ENCODE data around the gene ENTPD8. TPM values are rescaled to one million over a fixed set of nuclear protein-coding genes. Genes with fewer than 3 reads are reported as not detected.
"Not testable (repeated sequence)": the region's sequence is repeated elsewhere in the genome, so short reads cannot be mapped to it uniquely, and the experiment has no call there.

ENTPD8 gene
- total RNA-seq, 4 donors from 2014 or later = not detected

GRCh38 chr9:137415451-137415850 is 25.7 kb downstream of the ENTPD8 start:
- no peaks in the 10 kb centered on the region for H3K27me3 ChIP-seq
- DNase-seq (ENCODE audit: low spot score in 2 of 2) = no peak
- TF ChIP-seq CTCF (IDR thresholded peaks at IDR 0.05) (no peak), EP300 (IDR thresholded peaks at IDR 0.05) (no peak), POLR2AphosphoS5 (IDR thresholded peaks at IDR 0.05) (no peak), POLR2A (IDR thresholded peaks at IDR 0.05) (no peak)
- H3K4me1 ChIP-seq = peaks cover 22% of the 10 kb centered on the region
- WGBS = 83% methylated on average over 1 of the region's 5 CpGs
- no peaks in the 10 kb centered on the region for H3K36me3 ChIP-seq
- no peaks in the 10 kb centered on the region for H3K9me3 ChIP-seq
- H3K27ac ChIP-seq = no peak overlapping the region
- no peak overlapping the region for H3K4me3 ChIP-seq

GRCh38 chr9:137412431-137412830 is 28.7 kb downstream of the ENTPD8 start:
- Histone ChIP-seq H3K4me3 (no peak overlapping the region), H3K9me3 (no peaks in the 10 kb centered on the region), H3K27me3 (no peaks in the 10 kb centered on the region), H3K4me1 (peaks cover 26% of the 10 kb centered on the region), H3K36me3 (no peaks in the 10 kb centered on the region), H3K27ac (peak overlapping the region; percentile 60)
- no peak for DNase-seq (ENCODE audit: low spot score in 2 of 2)
- 72% methylated on average over 10 of the region's 10 CpGs for WGBS
- TF ChIP-seq CTCF (IDR thresholded peaks at IDR 0.05) (no peak), POLR2AphosphoS5 (IDR thresholded peaks at IDR 0.05) (no peak), EP300 (IDR thresholded peaks at IDR 0.05) (no peak), POLR2A (IDR thresholded peaks at IDR 0.05) (no peak)

- peak overlapping the region; percentile 60 for H3K27ac ChIP-seq
- 48% methylated on average over 23 of the region's 30 CpGs for WGBS
- no peak for DNase-seq (ENCODE audit: low spot score in 2 of 2)
- peaks cover 32% of the 10 kb centered on the region for H3K4me1 ChIP-seq
- TF ChIP-seq POLR2AphosphoS5 (IDR thresholded peaks at IDR 0.05) (no peak), EP300 (IDR thresholded peaks at IDR 0.05) (no peak), CTCF (IDR thresholded peaks at IDR 0.05) (no peak), POLR2A (IDR thresholded peaks at IDR 0.05) (no peak)
- no peaks in the 10 kb centered on the region for H3K27me3 ChIP-seq
- peak overlapping the region; percentile 11 for H3K4me3 ChIP-seq
- H3K36me3 ChIP-seq = no peaks in the 10 kb centered on the region
- H3K9me3 ChIP-seq = no peaks in the 10 kb centered on the region
Measured at GRCh38 chr9:137411645-137412380, 29.3 kb downstream of the ENTPD8 start.

GRCh38 chr9:137411260-137411644 is 29.9 kb downstream of the ENTPD8 start:
- peak overlapping the region; percentile 11 for H3K4me3 ChIP-seq
- H3K27me3 ChIP-seq = no peaks in the 10 kb centered on the region
- peaks cover 37% of the 10 kb centered on the region for H3K4me1 ChIP-seq
- TF ChIP-seq EP300 (IDR thresholded peaks at IDR 0.05) = no peak
- no peak for TF ChIP-seq CTCF (IDR thresholded peaks at IDR 0.05)
- TF ChIP-seq POLR2AphosphoS5 (IDR thresholded peaks at IDR 0.05) = no peak
- no peak for TF ChIP-seq POLR2A (IDR thresholded peaks at IDR 0.05)
- no peaks in the 10 kb centered on the region for H3K9me3 ChIP-seq
- peak overlapping the region; percentile 19 for H3K27ac ChIP-seq
- no peaks in the 10 kb centered on the region for H3K36me3 ChIP-seq
- WGBS = no CpG with 5 or more reads among the region's 17 CpGs
- no peak for DNase-seq (ENCODE audit: low spot score in 2 of 2)

GRCh38 chr9:137410891-137411249 is 30.3 kb downstream of the ENTPD8 start:
- H3K9me3 ChIP-seq = no peaks in the 10 kb centered on the region
- DNase-seq (ENCODE audit: low spot score in 2 of 2) = no peak
- 83% methylated on average over 7 of the region's 15 CpGs for WGBS
- no peaks in the 10 kb centered on the region for H3K27me3 ChIP-seq
- peak overlapping the region; percentile 19 for H3K27ac ChIP-seq
- TF ChIP-seq EP300 (IDR thresholded peaks at IDR 0.05) (no peak), CTCF (IDR thresholded peaks at IDR 0.05) (no peak), POLR2AphosphoS5 (IDR thresholded peaks at IDR 0.05) (no peak), POLR2A (IDR thresholded peaks at IDR 0.05) (no peak)
- peak overlapping the region; percentile 11 for H3K4me3 ChIP-seq
- H3K4me1 ChIP-seq = peaks cover 38% of the 10 kb centered on the region
- no peaks in the 10 kb centered on the region for H3K36me3 ChIP-seq

GRCh38 chr9:137410236-137410890 is 30.8 kb downstream of the ENTPD8 start:
- 81% methylated on average over 18 of the region's 18 CpGs for WGBS
- H3K27me3 ChIP-seq; H3K4me3 ChIP-seq; DNase-seq (ENCODE audit: low spot score in 2 of 2); H3K27ac ChIP-seq; H3K36me3 ChIP-seq; H3K9me3 ChIP-seq: not testable (repeated sequence)
- peaks cover 38% of the 10 kb centered on the region for H3K4me1 ChIP-seq
